Measurements from ENCODE around the gene TPSG1.

Gene TPSG1

DNA sequence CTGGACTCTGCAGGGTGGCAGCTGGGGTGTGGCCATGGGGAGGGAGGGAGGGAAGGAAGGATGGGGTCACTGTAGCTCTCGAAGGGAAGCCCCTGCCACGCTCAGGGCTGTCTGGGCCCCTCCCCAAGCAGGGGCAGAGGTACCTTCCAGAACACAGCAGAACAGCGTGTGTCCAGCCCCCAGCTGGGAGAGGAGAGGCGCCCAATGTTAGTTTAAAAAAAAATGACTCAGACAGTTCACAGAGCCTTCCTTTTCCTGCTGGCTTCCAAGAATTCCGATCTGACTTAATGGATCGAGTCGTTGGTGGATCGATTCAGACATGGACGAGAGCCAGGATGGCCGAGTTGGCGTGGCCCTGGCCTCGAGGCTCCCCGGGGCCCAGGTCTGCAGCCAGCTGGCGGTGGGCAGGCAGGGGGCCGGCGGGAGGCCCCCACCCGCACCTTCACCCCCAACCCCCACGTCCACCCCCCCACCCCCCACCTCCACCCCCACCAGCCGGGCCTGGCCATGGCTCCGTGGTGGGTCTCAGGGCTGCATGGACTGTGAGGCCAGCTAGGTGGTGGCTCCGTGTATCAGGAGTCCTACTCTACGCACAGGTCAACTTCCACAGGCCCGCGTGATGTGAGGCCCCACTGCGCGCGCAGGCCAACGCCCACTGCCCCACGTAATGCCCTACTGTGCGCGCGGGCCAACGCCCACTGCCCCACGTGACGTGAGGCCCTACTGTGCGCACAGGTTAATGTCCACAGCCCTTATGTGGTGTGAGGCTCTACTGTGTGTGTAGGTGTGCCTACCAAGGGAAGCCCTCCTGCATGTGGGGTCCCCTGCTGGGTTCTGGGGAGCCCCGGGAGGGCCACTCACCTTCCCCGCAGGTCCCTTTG is 50.4 kb downstream of the TPSG1 start:
- no peak for DNase-seq

DNA sequence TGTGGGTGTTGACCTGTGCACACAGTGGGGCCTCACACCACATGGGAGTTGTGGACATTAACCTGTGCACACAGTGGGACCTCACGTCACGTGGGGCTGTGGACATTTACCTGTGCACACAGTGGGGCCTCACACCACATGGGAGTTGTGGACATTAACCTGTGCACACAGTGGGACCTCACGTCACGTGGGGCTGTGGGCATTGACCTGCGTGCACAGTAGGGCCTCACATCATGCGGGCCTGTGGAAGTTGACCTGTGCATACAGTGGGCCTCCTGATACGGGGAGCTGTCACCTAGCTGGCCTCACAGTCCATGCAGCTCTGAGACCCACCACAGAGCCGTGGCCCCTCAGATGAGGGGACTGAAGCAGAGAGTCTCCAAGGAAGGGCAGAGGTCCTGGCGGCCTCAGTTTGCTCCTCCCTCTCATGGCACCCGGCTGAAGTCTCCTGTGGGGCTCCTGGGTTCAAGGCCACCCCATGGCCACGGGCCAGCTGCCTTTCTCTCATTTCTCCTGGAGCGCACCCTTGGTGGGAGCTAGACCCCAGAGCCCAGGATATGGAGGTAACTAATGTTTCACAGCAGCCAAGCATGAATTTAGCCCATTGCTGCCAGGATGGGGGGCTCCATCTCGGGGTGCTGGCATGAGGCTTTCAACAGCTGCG is 51.1 kb downstream of the TPSG1 start:
- DNase-seq = no peak

DNA sequence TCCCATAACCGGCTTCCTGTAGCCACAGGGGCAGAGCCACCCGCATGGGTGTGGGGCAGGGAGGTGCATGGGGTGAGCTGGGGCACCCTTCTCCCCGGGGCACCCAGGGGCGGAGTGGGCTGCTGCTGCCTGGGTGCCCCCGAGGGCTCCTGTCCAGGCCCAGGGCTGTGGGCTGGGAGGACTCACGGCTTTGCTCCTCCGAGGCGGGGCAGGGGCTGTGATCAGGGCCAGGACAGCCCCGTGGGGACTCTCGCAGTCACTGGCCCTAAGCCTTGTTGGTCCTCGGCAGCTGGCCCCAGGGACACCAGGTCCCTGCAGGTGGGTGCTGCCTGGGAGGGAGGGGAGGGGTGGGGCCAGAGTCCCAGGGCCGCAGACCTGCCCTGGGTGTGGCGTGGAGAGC is 52.4 kb downstream of the TPSG1 start:
- no peak for DNase-seq

DNA sequence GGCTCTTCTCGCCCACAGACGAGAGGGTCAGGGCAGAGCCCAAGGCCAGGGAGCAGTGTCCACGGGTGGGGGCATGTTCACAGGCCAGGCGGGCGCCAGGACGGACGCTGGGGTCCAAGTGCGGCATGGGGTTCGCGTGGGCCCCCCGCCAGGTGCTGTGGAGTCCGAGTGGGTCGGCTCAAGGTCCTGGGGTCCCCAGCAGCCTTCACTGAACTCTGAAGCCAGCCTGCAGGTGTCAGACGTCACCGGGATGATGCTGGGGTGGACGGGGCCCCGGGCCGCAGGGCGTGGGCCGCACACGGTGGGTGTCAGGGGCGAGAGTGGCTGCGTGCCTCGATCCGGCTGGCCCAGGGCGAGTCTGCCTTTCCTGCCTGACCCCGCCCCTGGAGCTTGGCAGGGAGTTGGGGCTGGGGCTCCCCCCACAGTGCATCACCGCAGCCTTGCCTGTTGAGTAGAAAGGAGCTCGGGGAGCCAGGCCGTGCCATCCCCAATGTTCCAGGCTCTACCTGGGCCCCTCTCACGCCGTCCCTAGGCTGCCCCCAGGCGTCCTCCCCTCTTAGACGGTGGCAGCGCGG is 53.1 kb downstream of the TPSG1 start:
- DNase-seq = no peak
